Stimulated activated CD4-positive, alpha-beta T cell treated with anti-CD3 and anti-CD28 coated beads, Interleukin-2, amount 100 ng/mL, for 4 hours (primary cell): ENCODE results near the gene LIMK1.
"Not testable (repeated sequence)": the region's sequence is repeated elsewhere in the genome, so short reads cannot be mapped to it uniquely, and the experiment has no call there.

Experiments
- DNase-seq: peaks from one replicate; pipeline ENCODE4 v3.0.0-alpha.2; 2020; ENCODE audit warnings: low read depth

The LIMK1 gene

DNA sequence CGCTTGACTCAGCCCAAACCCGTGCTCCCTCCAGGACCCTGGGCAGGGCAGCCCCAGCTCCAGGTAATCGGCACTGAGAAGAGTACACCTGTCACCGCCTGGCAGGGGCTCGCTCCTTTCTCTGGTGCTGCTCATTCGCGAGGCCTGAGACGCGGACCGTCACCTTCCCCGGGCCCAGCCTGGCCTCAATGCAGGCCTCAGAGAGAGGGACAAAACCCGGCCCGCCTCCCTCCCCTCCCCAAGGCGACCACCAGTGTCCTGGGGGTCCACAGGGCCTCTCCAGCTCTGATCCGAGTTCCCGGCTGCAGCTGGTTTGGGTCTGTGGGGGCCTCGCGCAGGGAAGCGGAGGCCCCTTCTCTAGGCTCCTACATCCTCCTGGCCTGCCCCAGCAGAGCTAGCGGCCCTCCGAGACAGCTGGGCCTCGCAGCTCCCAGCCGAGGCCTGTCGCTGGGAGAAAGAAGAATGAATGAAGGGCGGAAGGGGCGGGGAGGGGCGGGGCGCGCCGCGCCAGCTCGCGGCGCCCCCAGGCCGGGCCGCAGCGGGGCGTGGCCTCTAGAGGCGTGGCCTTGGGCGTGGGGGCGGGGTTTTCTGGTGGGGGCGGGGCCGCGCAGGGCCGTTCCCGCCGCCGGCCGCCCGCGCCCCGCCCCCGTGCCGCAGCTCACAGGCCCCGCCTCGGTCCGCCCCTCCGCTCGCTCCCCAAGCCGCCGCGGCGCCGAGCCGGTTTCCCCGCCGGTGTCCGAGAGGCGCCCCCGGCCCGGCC, at the start of gene LIMK1:
Gene LIMK1, plus strand, starts transcription at position 688 of the 760 bp plus-strand sequence. CDS start 187 bp downstream, outside the sequence.
- DNase-seq = peak; percentile 68

DNA sequence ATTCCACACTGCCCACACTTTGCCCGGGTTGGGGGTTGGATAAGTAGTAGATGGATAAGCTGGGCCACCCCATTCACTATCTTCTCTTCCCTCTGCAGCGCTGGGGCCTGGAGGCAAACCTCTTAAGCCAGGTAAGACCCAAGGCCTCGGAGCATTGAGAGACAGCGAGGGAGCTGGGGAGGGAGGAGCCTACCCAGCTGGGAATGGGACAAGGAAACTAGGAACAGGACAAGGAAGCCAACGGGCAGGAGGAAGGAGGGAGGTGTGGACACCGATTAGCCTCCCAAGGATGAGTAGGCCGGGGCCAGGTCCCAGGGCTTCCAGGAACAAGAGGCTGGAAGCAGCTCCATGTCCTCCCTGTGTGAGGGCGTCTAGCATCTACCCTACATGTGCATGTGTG, 46.0 kb upstream of the LIMK1 start:
- DNase-seq = no peak

DNA sequence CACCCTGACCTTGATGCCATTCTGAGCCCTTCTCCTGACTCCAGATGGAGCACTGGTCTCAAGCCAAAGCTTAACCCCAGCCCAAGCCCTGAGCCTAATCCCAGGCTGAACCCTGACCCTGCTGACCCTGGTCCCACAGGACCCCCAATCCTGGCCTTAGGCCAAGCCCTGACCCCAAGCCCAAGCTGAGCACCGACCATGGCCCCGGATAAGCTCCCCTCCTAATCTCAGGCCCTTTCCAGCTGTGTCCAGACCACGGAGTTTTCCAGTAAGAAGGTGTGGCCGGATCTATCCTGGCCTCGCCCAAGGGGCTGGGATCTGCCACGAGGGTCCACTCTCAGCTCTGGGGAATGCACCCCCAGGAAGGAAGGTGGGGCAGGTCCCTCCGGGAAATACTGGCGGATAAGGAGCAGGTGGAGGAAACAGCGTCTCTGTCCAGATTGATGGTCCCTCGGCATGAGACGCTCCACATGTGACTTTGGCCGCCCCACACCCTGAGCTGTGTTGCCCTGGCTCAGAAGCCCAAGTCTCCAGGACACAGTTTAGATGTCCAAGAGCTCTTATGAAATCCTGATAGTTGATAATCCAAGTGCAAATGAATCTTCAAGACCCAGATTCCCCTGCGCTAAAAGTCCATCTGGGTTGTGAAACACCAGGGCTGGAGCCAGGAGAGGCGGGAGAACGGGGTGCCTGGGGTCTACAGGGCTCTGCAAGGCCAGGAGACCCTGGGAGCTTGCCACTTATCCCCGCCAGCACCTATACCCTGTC, 45.2 kb upstream of the LIMK1 start:
- DNase-seq = no peak

DNA sequence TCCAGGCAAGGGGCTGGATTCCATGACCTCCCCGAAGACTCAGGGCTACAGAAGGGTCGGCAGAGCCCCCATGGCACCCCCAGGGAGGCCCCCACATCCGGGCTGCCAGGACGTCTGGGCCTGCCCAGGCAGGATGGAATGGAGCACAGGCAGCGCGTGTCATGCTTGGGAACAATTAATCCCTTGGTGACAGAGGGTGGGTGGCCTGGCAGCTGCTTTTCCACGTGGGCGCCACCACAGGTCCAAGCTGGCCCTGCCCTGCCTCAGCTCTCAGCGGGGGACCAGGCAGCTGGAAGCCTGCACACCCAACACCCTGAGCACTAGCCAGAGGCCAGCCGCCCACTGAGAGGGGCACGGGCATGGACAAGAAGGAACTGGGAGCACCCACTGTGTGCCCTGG, 44.3 kb upstream of the LIMK1 start:
- no peak for DNase-seq

GRCh38 chr7:74040101-74040790, 43.4 kb upstream of the LIMK1 start:
- no peak for DNase-seq

- no peak for DNase-seq
Measured at GRCh38 chr7:74040791-74041520, 42.6 kb upstream of the LIMK1 start.

GRCh38 chr7:74042746-74043522, 40.7 kb upstream of the LIMK1 start:
- DNase-seq = no peak

DNA sequence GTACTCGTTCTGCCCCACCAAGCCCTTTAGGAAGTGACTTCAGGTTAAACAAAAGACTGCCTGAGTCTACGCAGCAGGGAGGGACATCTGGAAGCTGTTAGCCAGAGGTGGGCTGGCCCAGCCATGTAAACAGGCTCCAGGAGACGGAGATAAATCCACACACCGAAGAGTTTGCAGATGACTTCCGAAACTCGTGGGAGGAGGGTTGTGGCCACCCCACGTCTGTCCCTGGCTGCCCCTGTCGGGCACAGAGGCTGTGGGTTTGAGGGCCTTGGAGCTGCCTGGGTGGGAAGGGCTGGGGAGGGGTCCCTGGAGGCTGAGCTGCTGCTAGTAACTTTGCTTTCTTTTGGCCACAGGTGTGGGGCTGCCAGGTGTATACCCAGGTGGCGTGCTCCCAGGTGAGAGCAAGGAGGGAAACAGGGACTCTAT, 40.1 kb upstream of the LIMK1 start:
- no peak for DNase-seq

DNA sequence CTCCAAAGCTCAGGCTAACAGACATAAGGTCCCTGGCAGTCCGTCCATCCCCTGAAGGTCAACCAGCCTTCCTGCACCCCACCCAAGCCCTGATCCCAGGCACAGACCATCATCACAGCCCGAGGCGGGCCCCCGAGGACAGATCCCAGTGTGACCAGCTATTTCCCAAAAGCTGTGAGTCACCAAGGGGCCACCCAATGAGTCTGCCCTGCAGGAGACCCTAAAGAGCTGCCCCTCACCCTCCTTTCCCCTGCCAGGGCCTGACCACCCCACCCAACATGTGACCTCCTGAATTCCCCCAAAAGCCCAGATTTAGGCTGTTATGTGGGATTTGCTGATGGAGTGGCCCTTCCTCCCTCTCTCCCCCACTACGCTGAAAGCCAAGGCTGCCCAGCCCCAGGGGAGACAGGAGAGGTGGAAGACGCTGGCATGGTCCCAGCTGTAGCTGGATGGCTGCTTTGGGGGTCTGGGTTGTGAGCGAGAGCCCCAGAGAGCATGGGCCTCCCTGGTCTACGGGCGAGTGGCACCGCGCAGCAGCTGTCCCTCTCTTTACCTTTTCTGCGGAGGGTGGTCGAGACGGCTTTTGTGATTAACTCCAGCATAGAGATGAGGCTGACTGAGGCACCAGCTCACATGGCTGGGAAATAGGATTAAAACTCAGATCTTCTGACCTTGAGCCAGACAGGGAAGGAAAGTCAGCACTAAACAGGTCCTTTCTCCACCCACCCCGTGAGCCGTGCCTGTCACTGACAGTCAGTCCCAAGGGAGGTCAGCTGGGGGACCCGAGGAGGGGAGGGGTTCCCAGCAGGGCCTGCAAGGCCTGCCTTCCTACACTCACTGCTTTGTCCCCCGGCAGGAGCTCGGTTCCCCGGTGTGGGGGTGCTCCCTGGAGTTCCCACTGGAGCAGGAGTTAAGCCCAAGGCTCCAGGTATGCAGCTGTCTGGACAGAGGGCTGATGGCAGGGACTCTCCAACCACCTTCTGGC, 38.9 kb upstream of the LIMK1 start:
- DNase-seq = no peak

DNA sequence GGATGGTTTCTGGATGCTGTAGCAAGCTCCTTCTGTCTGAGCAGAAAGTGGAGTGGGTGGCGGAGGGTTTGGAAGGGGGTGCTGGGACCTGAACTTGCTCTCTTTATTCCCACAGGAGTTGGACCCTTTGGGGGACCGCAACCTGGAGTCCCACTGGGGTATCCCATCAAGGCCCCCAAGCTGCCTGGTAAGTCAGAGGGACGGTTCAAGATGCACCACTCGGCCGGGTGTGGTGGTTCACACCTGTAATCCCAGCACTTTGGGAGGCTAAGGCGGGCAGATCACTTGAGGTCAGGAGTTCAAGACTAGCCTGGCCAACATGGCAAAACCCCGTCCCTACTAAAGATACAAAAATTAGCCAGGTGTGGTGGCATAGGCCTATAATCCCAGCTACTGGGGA, 37.0 kb upstream of the LIMK1 start:
- not testable (repeated sequence) for DNase-seq

- no peak for DNase-seq
Measured at GRCh38 chr7:74047804-74048380, 35.7 kb upstream of the LIMK1 start.

GRCh38 chr7:74048999-74049599, 34.5 kb upstream of the LIMK1 start:
- no peak for DNase-seq

GRCh38 chr7:74049997-74050798, 33.4 kb upstream of the LIMK1 start:
- DNase-seq = no peak

- no peak for DNase-seq
Measured at GRCh38 chr7:74051193-74051592, 32.4 kb upstream of the LIMK1 start.

DNA sequence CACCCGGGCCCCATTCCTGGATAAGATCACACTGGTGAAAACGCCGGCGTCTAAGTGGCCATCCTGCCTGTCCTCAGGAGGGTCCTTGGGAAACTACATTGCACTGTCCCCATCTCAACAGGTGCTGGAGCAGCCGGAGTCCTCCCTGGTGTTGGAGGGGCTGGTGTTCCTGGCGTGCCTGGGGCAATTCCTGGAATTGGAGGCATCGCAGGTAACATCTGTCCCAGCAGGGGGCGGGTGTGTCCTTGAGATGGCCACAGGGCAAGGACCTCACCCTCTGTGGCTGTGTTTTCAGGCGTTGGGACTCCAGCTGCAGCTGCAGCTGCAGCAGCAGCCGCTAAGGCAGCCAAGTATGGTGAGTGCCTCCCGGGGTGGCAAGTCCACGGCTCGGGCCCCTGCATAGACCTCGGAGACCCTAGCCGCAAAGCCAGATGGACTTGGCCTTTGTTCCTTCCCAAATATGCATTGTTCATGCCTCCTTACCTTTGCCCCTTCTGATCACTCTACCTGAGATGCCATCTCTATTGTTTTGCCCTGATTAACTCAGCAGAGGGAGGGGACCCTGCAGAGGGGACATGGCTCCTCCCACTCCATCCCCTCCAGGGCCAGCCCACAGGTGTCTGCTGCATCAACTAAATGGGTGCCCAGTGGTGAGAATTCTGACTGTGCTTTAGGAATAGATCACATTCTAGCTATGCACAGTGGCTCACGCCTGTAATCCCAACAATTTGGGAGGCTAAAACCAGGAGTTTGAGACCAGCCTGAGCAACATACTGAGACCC, 31.8 kb upstream of the LIMK1 start:
- DNase-seq = no peak

DNA sequence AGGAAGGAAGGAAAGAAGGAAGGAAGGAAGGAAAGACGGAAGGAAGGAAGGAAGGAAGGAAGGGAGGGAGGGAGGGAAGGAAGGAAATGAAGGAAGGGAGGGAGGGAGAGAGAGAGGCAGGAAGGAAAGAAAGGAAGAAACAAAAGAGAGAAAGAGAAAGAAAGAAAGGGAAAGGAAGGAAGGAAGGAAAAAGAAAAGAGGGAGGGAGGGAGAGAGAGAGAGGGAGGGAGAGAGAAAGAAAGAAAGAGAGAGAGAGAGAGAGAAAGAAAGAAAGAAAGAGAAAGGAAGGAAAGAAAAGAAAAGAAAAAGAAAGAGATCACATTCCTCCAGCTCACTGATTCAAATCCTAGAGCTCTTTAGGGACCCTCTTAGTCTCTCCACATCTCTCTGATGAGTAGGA, 31.0 kb upstream of the LIMK1 start:
- no peak for DNase-seq

GRCh38 chr7:74053589-74054186, 29.9 kb upstream of the LIMK1 start:
- no peak for DNase-seq
